Hippocampal formation (tissue), 2 donors: ENCODE results near the gene CXCL12.

Experiments
- DNase-seq, 2 donors: peaks; one replicate each; lab custom pipeline; 2025; lab: John Stamatoyannopoulos, UW

Gene CXCL12

GRCh38 chr10:44363716-44364115 is 21.2 kb downstream of the CXCL12 start:
- DNase-seq: no peak

- no peak for DNase-seq
Observed at GRCh38 chr10:44362866-44363711, 21.8 kb downstream of the CXCL12 start.

GRCh38 chr10:44361109-44361508 is 23.8 kb downstream of the CXCL12 start:
- no peak for DNase-seq

GRCh38 chr10:44358080-44358771 is 26.7 kb downstream of the CXCL12 start:
- DNase-seq: no peak

GRCh38 chr10:44357023-44357540 is 27.8 kb downstream of the CXCL12 start:
- no peak for DNase-seq

- DNase-seq: no peak
Observed at GRCh38 chr10:44356139-44357022, 28.5 kb downstream of the CXCL12 start.

- DNase-seq: no peak
Observed at GRCh38 chr10:44355630-44356029, 29.3 kb downstream of the CXCL12 start.

- DNase-seq: no peak
Observed at GRCh38 chr10:44354771-44355170, 30.1 kb downstream of the CXCL12 start.

GRCh38 chr10:44353721-44354120 is 31.2 kb downstream of the CXCL12 start:
- no peak for DNase-seq

- DNase-seq: no peak
Observed at GRCh38 chr10:44353128-44353390, 31.8 kb downstream of the CXCL12 start.

- DNase-seq: no peak
Observed at GRCh38 chr10:44352316-44353127, 32.4 kb downstream of the CXCL12 start.

GRCh38 chr10:44348496-44348895 is 36.4 kb downstream of the CXCL12 start:
- DNase-seq: no peak

GRCh38 chr10:44347609-44348400 is 37.1 kb downstream of the CXCL12 start:
- no peak for DNase-seq

- DNase-seq: no peak
Observed at GRCh38 chr10:44344727-44345126, 40.2 kb downstream of the CXCL12 start.

GRCh38 chr10:44343843-44344242 is 41.1 kb downstream of the CXCL12 start:
- no peak for DNase-seq

- DNase-seq: no peak
Observed at GRCh38 chr10:44341886-44342285, 43.0 kb downstream of the CXCL12 start.

GRCh38 chr10:44340557-44340956 is 44.3 kb downstream of the CXCL12 start:
- DNase-seq: no peak

GRCh38 chr10:44339218-44339617 is 45.7 kb downstream of the CXCL12 start:
- no peak for DNase-seq

GRCh38 chr10:44337081-44337480 is 47.8 kb downstream of the CXCL12 start:
- DNase-seq: no peak

- no peak for DNase-seq
Observed at GRCh38 chr10:44335330-44336021, 49.4 kb downstream of the CXCL12 start.
